CD4-positive, alpha-beta T cell treated with Interleukin-1 beta for 1 hour (primary cell): ENCODE results near the gene LRRC43.

Source experiments
- DNase-seq, 2 donors: peaks; one replicate each; pipeline ENCODE4 v3.0.0-alpha.2; 2020 to 2022

LRRC43 gene

GRCh38 chr12:122182887-122183587 lies at the start of gene LRRC43:
Gene LRRC43 (plus strand): TSS chr12:122183123. CDS start chr12:122183145, 22 bp downstream.
- DNase-seq = peak in 1 of 2 donors; percentile 39

DNA sequence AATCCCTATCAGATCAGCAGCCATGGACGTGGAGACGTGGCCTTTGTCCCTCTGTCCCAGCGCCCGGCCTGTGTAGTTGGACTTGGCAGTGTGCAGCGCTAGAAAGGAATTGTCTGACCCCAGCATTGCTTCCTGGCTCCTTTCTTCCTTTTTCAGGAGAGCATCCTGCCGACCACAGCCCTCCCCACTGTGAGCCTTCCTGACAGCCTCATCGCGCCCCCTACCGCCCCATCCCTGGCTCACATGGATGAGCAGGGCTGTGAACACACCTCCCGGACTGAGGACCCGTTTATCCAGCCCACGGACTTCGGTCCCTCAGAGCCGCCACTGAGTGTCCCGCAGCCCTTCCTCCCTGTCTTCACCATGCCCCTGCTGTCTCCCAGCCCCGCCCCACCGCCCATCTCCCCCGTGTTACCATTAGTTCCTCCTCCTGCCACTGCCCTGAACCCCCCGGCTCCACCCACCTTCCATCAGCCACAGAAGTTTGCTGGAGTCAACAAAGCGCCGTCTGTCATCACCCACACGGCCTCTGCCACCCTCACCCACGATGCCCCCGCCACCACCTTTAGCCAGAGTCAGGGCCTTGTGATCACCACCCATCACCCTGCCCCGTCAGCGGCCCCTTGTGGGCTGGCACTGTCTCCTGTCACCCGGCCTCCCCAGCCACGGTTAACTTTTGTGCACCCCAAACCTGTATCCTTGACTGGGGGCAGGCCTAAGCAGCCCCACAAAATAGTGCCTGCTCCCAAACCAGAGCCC lies 49.6 kb upstream of the LRRC43 start:
- no peak for DNase-seq

DNA sequence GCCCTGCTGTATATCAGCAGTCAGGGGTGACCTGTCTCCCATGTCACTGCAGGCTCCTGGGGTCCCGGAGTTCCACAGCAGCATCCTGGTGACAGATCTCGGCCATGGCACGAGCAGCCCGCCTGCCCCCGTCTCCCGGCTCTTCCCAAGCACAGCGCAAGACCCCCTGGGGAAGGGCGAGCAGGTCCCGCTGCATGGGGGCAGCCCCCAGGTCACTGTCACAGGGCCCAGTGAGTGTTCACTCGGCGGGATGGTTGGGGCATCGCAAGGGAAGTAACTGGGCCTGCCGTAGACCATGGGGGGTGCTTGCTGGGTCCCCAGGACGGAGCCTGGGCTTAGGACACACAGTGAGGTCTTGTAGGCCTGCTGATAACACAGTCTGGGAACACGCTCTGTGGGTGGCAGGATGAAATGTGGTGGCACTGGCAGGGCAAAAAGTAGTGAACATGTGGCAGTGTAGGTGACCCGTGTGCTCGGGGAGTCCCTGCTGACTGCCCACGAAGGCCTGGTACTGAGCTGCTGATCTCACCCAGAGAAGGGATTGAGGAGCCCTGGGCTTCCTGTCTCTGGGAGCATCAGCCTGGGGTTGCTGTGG lies 47.4 kb upstream of the LRRC43 start:
- no peak for DNase-seq

GRCh38 chr12:122137229-122137628 lies 45.7 kb upstream of the LRRC43 start:
- no peak for DNase-seq

GRCh38 chr12:122137681-122138080 lies 45.2 kb upstream of the LRRC43 start:
- DNase-seq = no peak

DNA sequence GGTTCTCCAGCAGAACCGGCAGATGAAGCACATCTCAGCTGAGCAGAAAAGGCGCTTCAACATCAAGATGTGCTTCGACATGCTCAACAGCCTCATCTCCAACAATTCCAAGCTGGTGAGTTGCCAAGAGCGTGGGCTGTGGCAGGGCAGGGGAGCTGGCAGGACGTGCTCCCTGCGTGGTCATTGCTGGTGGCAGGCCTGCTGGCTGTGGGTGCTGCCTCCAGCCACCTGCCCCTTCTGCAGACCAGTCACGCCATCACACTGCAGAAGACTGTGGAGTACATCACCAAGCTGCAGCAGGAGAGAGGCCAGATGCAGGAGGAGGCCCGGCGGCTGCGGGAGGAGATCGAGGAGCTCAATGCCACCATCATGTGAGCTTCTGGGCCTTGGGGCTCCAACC lies 44.7 kb upstream of the LRRC43 start:
- no peak for DNase-seq

DNA sequence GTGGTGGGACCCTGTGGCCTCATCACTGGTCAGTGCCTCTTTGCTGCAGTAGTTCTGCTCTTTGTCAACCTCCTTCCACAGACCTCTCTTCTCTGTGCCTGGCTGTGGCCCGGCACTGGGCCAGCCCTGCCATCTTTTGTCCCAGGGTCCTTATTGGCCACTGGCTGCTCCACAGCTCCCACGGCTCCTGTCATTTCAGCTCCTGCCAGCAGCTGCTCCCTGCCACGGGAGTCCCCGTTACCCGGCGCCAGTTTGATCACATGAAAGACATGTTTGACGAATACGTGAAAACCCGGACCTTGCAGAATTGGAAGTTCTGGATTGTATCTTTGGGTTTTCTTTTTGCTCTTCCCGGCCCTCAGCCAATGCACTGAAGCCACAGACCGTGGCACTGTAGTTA lies 44.3 kb upstream of the LRRC43 start:
- no peak for DNase-seq

DNA sequence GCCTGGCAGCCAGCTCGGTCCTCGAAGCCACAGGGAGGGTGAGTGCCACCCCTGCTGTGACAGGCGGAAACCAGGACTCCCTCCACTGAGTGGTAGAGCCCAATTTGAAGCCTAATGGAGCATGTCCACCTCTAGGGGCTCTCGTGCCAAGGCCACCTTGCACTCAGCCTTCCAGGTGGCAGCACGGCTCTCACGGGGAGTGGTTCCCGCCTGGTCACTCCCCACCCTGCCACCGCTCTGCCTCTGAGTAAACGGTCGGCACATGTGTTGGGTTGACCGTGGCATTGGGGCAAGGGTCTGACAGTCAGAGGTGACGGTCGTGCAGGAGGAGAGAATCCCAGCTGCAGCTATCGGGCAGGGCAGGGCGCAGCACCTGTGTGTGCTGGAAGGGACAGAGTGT lies 43.7 kb upstream of the LRRC43 start:
- no peak for DNase-seq

DNA sequence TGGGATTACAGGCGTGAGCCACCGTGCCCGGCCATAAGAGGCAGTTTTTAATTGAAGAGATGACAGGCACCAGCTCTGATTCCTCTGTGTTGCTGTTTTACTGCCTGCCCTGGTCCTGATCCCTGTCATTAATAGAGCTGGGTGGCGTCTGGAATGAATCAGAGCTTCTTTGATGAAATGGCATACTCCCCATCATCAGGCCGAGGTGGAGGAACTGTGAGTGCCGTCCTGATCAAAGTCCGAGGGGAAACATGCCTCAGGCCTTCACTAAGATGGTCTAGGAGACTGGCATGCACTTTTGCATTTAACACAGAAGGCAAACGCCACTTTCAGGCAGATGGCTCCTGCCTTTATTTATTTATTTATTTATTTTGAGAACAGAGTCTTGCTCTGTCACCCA lies 43.0 kb upstream of the LRRC43 start:
- no peak for DNase-seq

- DNase-seq = no peak
Measured at GRCh38 chr12:122140467-122141257, 42.3 kb upstream of the LRRC43 start.

DNA sequence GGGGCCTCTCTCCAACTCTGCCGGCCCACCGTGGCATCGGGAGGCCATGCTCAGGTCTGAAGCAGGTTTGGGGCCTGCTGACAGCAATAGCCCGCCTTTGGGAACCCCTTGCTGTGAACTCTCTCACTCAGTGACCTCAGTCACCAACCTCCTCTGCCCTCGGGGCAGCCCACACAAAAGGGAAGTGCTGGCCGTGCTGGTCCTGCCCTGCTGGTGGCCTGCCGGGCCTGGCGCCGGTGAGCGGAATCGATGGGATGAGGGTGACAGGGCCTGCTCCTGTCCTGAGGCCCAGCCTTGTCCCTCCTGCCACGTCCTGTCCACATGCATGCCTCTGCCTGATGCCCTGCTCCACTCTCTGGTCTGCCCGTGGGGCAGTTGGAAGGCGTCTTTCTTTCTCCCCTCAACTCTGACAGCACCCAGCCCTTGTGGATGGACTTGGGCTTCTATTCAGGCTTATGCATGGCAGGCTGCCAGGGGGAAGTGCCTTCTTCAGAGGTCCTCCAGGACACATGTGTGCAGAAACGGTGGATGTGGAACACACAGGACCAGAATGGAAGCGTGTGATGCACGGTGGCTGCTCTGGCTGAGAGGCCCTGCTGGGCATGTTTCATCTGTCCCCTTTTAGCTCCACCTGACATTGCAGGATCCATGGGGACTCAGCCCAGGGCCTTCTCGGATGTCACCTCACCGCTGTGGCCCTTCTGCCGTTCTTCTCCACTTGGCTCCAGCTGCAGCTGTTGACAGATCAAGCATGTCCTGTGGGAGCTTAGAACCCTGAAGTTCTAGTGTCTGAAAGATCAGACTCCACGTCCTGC lies 40.8 kb upstream of the LRRC43 start:
- no peak for DNase-seq

DNA sequence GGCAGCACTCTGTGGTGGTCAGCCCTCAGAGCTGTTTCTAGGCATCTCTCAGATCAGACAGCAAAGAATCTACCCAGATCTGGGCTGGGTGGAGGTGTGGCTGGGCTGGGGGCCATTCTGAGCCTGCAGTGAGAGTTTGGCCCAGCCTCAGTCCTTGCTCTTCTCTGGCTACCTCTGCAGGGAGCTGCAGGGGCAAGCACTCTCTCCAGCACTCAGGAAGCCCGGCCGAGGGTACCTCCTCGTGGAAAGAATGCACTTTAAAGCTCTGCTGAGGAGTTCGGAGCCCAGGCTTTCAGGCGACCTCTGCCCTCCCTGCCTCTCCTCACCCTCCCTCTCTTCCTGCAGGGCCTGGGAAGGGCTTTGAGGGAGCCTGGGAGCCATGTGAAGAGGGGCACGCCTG lies 40.1 kb upstream of the LRRC43 start:
- no peak for DNase-seq

GRCh38 chr12:122144885-122145284 lies 38.0 kb upstream of the LRRC43 start:
- DNase-seq = no peak

DNA sequence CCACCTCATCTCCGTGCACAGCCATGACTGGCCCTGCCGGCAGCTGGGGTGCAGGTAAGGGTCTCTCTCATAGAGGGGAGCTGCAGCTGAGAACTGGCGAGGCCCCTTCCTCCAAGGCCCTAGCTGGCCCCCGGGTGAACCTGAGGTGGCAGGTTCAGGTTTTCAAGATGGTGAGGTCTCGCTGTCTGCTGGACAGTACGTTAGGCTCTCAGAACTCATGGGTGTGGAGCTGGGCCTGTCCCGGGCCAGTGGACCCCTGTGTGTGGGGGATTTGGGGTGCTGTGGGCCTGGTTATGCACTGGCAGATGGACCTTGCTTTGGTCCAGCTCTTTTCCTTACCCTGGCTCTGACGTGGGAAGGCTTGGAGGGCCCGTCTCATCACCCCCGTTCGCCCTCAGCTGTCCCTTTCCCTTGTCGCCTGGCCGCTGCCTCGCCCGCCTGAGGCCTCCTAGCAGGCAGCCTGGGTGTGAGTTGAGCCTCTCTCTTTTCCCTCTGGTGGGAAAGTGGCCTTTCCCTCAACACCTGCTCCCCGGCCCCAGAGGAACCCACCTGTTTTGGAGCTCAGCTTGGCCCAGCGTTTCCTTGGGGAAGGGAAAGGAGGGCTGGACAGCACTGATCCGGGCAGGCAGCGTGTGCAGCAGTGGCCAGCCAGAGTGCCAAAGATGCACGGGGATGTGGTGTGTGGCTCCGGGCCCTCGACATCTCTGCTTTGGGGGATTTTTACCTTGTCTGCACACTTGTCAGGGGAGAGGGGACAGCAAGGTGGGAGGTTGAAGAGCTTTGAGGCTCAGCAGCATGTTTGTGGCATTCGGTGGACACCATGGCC lies 37.2 kb upstream of the LRRC43 start:
- DNase-seq = no peak

GRCh38 chr12:122147514-122148290 lies 35.2 kb upstream of the LRRC43 start:
- DNase-seq = no peak

- DNase-seq = no peak
Measured at GRCh38 chr12:122148657-122149056, 34.3 kb upstream of the LRRC43 start.

DNA sequence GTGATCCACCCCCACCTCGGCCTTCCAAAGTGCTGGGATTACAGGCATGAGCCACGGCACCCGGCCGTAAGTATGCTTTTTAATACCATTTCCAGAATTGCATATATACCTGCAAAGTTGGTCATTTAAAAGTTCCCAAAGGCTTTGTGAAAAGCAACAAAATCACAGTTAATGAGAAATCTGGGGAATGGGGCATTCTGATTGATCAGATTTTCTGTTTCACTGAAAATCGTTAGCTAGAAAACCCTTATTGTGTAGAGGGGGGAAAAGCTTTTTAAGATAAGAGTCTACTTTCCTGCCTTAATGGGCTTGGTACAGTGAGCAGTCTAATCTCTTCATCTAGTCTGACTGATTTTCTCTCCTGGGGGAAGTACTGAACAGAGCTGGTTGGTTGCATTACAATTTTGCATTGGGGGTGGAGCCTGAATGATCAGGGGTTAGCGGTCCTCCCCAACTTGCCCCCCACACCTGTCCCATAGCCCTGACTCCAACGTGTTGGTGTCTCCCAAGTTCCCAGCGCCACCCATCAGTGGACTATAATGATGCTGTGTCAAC lies 32.7 kb upstream of the LRRC43 start:
- DNase-seq = no peak

GRCh38 chr12:122152754-122153153 lies 30.2 kb upstream of the LRRC43 start:
- DNase-seq = no peak

- no peak for DNase-seq
Measured at GRCh38 chr12:122155705-122156104, 27.2 kb upstream of the LRRC43 start.

- no peak for DNase-seq
Measured at GRCh38 chr12:122158700-122159285, 24.1 kb upstream of the LRRC43 start.
